Activated CD4-positive, alpha-beta T cell treated with anti-CD3 and anti-CD28 coated beads, Interleukin-2, Interleukin-4, amounts not matched to agents 100 ng/mL and 50 ng/mL, durations not matched to agents 16 hours and 8 hours (primary cell): ENCODE results near the gene C17orf58.

Source experiments
- DNase-seq: peaks from one replicate; pipeline ENCODE4 v3.0.0-alpha.2; 2020; ENCODE audit warnings: low spot score

Gene C17orf58

DNA sequence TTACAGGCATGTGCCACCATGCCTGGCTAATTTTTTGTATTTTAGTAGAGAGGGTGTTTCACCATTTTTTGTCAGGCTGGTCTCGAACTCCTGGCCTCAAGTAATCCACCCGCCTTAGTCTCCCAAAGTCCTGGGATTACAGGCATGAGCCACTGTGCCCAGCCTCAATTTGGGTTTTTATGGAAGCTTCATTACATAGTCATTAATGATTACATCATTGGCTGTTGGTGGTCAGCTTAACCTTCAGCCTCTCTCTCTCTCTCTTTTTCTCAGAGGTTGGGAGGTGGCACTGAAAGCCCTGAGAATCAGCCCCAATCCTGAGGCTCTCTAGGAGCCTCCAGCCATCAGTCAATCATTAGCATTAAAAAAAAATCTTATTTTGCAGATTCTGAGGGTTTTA, 45.3 kb downstream of the C17orf58 start:
- no peak for DNase-seq

DNA sequence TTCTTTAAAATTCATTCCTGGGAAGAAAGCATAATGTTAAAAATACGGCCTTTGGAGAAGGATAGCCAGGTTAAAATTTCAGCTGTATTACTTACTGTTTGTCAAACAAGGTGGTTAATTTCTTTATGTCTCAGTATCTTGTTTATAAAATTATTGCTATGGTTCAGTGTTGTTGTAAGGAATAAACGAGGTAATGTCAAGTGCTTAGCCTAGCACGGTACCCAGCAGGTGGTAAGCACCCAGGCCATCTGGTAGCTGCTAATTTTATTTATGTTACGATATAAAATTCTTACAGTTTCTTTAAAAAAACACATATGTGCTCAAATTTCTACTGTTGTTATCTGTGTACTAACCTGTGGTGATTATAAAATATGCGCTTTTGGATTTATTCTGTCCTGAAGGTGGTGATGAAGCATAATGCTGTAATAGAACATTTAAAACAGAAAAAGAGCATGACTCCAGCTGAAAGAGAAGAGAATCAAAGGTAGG, 48.9 kb downstream of the C17orf58 start:
- no peak for DNase-seq

DNA sequence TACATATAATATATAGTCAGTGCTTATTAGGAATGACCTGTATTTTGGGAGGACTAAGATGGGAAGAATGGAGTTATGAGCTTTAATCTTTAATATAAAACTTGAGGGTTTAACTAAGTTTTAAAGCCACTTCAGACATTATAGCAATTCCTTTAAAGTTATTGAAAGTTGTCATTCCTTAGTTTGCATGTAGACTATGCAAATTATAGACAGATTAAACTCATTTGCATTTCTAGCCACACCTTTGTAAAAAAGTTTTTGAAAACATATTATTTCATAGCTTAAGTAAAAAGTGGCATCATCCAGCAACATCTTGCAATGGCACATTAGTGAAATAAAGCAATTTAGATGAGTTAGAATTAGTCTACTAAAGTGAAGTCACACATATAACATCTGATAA, 49.8 kb downstream of the C17orf58 start:
- DNase-seq, result no peak

DNA sequence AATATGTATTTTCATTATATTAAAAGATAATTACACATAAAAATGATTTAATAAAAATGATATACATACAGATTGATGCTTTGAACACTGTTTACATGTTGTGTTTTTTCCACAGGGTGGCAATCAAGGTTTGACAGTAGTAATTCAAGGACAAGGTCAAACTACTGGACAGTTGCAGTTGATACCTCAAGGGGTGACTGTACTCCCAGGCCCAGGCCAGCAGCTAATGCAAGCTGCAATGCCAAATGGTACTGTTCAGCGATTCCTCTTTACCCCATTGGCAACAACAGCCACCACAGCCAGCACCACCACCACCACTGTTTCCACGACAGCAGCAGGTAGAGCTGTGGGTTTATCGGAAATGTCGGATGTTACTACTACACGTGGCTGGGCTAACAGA, 52.2 kb downstream of the C17orf58 start:
- no peak for DNase-seq

DNA sequence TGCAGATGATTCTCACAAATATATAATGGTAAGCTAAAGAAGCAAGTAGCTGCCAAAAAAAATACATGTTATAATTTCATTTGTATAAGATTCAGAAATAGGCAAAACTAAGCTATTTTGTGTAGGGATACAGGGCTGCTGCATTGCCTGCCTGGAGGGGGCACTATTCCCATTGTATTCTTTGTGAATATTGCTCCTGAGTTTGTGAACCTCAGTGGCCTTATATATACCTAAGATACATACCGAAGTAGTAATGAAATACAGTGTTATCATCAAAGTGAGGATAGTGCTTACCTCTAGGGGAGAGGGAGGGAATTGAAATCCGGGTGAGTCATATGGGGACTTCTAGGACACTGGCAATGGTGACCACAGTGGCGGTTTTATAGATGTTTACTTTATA, 53.5 kb downstream of the C17orf58 start:
- no peak for DNase-seq
